Heart left ventricle (tissue), 13 donors: ENCODE data around the gene GABBR2.
A peak's percentile ranks its signal among the peaks of the same experiment; 100 is the strongest.

Source experiments
- CTCF ChIP-seq, 12 donors: fragments of 200-600 bp; sonication (generic) in 4 of 12; IDR thresholded peaks; one replicate each; pipeline versions ENCODE4 v1.5.0 to v1.8.0; 2018 to 2022; ENCODE audit warnings: antibody characterized with exemption in 12 of 12, mild to moderate bottlenecking in 5 of 12
- POLR2A ChIP-seq, 2 donors: fragments of 450-650 bp; IDR thresholded peaks; one replicate each; pipeline ENCODE4 v1.6.1; 2017; ENCODE audit warnings: antibody characterized with exemption in 2 of 2, mild to moderate bottlenecking in 2 of 2, moderate library complexity in 2 of 2
- donor health status: ischemic (EF 13 %, LVEDD 7.1; RV severe dilation, severe dysfunction).
- donor health status: DM: no; HTN: yes; CAD: no.
- donor health status: DM: no; HTN: no; CAD: no.
- donor health status: ischemic (EF 25% LVEDD 6.9; RV normal size, moderate dysfunction).
- donor health status: ischemic (EF 25% LVEDD 5.7; RV mildly dilated, moderate dysfunction).
- donor health status: ischemic (EF 35%, LVEDD 5.7; RV mildly dilated, moderate dysfunction).
- donor health status: nonischemic (EF 11% LVEDD 7.7; RV severe dilation, severe dysfunction).
- donor health status: DM: yes; HTN: yes; CAD: no.
- donor health status: PGD.
- donor health status: ischemic (EF 29% LVEDD 5.4; RV normal size, mild dysfunction).
- donor health status: nonischemic (EF 23%, LVEDD 6.1; RV moderate dilation, normal function).

DNA sequence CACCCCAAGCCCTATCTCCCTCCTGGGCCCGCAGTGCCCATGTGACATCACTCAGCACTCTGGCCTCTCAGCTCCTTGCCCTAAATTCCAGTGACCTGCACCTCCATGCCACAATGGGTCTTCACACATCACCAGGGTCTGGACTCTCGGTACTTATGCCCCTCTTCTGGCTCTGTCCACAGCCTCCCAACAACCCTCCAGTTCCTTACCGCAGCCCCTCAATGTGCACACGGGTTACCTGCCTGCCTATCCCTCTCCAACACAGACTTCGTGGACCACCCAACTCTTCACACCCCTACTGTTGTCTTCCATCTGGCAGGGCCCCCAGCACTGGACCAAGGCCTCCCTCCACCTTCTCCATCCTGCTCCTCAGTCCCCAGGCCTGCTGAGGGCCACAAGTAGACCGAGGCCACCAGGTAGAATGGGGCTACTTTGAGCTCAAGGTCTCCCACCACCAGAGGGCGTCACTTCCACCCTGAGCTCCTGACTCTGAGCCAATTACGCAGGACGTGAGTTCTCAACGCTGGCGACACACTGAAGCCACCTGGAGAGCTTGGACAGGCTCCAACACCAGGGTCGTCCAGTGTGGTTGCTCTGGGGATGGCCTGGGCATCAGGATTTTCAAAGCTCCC, 172.1 kb downstream of the GABBR2 start:
- peak in 3 of 12 donors; percentile 15 to 28 (median 18) for TF ChIP-seq CTCF (IDR thresholded peaks at IDR 0.05)
- no peak for TF ChIP-seq POLR2A (IDR thresholded peaks at IDR 0.05)
